NCI-H2171 (cell line): ENCODE measurements around the gene BCO1.

Experiments used
- DNase-seq: peaks from one replicate; lab custom pipeline; 2025; lab: John Stamatoyannopoulos, UW

Gene BCO1

DNA sequence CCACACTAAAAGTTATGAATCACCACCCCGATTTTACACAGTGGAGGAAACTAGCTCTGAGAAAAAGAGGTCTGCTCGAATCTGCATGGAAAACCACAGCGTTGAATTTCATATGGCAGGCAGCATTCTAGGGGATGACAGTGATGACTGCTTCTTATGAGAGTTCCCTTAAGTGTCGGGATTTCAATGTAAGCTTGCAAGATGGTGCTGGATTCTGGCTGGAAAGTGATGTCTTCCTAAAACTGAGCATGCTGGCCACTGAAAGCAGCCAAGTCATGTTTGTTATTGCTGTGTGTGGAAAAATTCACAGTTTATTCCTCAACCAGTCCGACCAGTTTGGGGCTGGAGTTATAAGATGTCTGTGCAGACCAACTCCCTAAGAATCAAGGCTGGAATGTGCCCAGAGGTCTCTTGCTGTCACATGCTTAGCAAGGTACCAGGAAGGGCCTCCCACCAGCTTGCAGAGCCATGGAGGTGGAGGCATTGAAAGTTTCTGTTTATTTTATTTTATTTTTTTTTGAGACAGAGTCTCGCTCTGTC, 39.1 kb downstream of the BCO1 start:
- DNase-seq = no peak

GRCh38 chr16:81278526-81278925, 40.0 kb downstream of the BCO1 start:
- no peak for DNase-seq

DNA sequence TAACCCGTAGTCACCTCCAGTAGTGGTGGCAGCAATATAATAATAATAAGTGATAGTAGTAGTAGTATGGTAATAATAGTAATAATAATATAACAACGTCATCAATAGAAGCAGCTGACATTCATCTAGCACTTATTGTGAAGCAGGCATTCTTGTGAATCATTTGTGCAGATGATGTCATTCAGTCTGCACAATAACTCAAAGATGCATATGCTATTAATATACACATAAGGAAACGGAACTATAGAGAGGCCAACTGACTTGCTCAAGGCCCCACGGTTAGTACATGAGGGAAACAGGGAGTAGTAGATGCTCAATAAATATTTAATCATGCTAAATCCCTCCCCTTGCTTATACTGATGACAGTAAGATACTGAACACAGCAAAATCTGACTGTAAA, 40.9 kb downstream of the BCO1 start:
- DNase-seq = no peak

DNA sequence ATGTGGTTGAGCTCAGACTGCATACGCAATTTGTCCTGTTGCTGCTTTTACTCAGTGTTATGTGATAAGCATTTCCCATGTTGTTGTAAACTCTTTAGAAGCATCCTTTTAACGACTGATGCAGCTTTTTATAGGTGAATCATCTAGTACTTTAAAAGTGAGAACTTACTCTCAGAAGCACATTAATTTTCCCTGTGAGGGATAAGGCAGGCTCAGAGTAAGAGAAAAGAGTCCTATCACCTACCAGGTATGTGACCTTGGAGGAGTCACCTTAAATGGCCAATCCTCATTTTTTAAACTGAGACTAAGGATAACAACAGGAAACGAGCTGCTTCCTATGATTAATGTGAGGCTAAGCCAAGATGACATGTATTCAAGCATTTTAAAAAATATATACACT, 41.9 kb downstream of the BCO1 start:
- no peak for DNase-seq

DNA sequence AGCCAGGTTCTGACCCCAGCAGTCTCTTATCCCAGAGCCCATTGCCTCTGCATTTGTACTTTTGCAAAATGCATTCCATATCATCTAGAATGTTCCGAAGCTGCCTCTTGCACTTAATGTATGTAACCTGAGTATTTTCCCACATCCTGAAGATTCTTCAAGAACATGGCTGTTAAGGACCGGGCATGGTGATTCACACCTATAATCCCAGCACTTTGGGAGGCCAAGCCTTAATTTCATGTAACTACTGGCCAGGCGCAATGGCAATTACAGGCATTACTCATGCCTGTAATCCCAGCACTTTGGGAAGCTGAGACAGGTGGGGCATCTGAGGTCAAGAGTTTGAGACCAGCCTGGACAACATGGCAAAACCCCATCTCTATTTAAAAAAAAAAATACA, 44.6 kb downstream of the BCO1 start:
- DNase-seq = no peak

DNA sequence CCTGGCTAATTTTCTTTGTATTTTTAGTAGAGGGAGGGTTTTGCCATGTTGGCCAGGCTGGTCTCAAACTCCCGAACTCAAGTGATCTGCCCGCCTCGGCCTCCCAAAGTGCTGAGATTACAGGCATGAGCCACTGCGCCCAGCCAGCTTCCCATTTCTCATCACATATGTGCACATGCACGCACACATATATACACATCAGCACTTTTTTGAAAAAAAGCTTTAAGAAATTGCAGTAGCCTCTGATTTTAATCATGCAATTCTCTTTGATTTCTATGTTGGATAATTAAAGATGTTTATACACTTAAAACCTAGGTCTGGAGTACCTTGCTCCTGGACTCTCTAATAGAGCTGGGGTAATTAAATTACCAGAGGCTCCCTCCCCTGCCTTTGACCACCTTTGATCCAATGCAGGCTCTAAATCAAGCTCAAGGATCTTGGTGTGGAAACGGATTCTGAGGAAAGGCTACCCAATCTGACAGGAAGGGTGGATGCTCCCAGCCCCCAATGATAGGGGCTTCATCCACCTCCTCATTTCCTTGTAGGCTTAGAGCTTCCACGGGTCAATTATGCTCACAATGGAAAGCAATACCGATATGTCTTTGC, 46.6 kb downstream of the BCO1 start:
- no peak for DNase-seq

GRCh38 chr16:81286190-81286589, 47.7 kb downstream of the BCO1 start:
- no peak for DNase-seq

DNA sequence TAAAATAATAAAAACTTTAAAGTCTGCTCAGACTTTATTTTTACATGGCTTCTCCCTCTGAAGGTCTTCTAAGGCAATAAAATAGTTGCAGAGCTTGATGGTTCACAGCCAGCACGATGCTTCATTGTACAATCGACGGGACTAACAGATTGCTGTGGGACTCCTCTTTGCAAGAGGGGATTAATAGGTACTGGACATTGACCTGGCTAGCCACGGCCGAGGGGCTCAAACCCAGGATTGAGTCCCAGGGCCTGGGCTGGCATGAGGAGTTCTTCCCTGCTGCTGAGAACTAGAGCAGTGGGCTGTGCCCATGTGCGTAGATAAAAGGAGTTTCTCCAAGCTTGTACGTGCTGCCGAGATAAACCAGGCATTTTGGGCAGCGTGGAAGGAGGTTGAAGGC, 52.6 kb downstream of the BCO1 start:
- DNase-seq = no peak

GRCh38 chr16:81292936-81293335, 54.4 kb downstream of the BCO1 start:
- no peak for DNase-seq

GRCh38 chr16:81293909-81294802, 55.7 kb downstream of the BCO1 start:
- DNase-seq = no peak

GRCh38 chr16:81296631-81297030, 58.1 kb downstream of the BCO1 start:
- no peak for DNase-seq

DNA sequence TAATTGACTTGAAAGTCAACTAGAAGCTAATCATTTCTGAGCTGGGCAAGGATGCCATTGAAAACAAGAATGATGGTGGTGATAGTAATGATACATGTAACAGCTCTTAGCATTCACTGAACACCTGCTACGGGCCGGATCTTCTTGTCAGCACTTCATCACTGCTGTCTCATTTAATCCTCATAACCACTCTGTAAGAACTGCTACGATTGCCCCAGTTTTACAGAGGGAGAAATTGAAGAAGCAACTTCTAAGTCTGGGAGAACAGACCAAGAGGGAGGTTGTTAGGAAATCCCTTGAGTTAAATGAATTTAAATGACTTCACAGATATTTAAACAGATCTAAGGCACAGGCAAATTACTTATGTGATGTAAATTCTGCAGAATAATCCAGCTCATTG, 69.3 kb downstream of the BCO1 start:
- DNase-seq = no peak

GRCh38 chr16:81310045-81310644, 71.7 kb downstream of the BCO1 start:
- no peak for DNase-seq

- DNase-seq = no peak
These were observed 73.3 kb downstream of the BCO1 start for GRCh38 chr16:81311762-81312161.

GRCh38 chr16:81313701-81314602, 75.5 kb downstream of the BCO1 start:
- no peak for DNase-seq

DNA sequence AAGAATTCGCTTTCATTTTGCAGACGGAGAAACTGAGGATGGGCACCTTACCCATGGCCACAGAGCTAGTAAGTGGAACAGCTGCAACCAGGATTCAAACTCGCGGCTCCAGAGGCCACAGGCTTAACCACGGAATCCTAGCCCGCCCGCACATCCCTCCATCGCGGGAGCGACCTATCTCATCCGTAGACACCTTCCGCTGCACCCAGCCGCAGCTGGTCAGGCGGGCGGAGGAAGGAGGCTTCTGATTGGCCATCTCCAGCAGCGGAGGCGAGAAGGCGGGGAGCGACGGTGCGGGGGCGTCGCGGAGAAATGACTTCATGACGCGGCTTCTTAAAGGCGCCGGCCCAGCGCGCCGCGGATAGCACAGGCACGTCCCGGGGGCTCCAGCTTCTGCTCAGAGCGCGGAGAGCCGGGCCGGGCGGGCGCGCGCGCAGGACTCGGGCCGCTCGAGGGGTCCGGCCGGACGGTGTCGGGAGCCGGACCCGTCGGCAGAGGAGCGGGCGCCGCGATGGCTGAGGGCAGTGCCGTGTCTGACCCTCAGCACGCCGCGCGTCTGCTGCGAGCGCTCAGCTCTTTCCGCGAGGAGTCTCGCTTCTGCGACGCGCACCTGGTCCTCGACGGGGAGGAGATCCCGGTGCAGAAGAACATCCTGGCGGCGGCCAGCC, 76.2 kb downstream of the BCO1 start, which contains the start of gene GAN:
Gene GAN (plus strand): TSS at position 360 of the 668 bp plus-strand sequence. CDS start 152 bp downstream, at position 512.
- DNase-seq = peak; percentile 94

- no peak for DNase-seq
These were observed 77.0 kb downstream of the BCO1 start for GRCh38 chr16:81315271-81316175.

DNA sequence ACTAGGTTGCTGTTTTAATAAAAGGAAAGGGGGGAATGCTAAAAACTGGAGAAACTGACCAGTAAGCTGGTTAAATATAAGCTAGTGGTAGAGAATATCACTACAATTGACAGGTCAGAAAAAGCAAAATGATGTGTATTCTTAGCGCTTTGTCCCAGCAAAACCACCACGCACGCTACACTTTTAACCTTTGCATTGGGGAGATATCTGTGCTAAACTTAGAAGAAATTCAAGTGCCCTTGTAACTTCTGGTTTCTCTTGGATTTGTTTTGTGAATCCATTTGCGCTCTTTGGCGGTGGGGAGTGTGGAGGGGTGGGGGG, 77.6 kb downstream of the BCO1 start:
- DNase-seq = no peak

GRCh38 chr16:81318711-81319110, 80.2 kb downstream of the BCO1 start:
- no peak for DNase-seq

- DNase-seq = no peak
These were observed 80.9 kb downstream of the BCO1 start for GRCh38 chr16:81319221-81319912.
